ENCODE measurements around the gene HDAC10.

HDAC10 gene

DNA sequence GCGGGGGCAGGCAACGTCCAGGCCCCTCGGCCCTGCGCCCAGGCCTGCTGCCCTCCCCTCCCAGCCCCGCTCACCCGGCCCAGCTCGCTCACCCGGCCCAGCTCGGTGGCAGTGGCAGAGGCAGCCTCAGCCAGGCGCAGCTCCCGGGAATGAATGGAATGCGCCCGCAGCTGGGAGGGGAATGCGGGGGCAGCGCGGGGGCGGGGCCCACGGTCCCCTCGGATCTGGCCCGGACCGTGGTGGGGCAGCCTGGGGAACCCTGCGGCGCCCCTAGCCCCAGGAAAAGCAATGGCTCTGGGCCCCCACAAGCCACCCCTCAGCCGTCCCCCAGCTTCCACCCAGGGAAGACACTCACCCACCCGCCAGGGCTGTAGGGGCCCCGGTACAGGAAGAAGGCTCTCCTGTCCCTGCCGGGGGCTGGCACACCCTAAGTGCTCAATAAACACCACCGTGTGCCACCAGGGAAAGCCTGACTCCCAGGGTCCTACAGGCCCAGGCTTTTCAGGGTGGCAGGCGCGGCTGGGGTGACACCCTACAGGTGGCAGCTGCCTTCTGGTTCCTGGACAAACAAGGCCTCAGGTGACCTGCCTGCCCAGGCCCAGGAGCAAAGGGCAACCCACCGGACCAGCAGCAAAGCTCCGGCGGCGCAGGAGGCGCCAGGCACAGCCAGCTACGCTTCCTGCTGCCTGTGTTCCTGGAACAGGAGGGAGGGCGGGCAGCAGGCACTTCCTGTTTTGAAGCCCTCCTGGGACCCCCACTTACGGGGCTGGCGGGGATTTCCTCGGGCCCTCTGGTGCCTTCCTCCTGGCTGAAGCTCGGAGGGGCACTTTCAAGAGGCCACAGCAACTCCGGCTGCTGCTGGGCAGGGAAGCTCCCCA, 42.6 kb upstream of the HDAC10 start:
- Histone ChIP-seq H3K4me3 (replicated peaks; ENCODE audit: insufficient read depth, low read length) (no peak overlapping the region), H3K27me3 (ENCODE audit: insufficient read depth, poor library complexity, severe bottlenecking) (no peaks in the 10 kb centered on the region), H3K27ac (replicated peaks) (no peak overlapping the region)
- TF ChIP-seq GABPA (IDR thresholded peaks at IDR 0.05; ENCODE audit: low read depth) = no peak
- TF ChIP-seq SPI1 (IDR thresholded peaks at IDR 0.05; ENCODE audit: borderline replicate concordance, low read depth) = peak; percentile 39; the same call in 1 of the 2 replicates
- TF ChIP-seq, protein P1, sequence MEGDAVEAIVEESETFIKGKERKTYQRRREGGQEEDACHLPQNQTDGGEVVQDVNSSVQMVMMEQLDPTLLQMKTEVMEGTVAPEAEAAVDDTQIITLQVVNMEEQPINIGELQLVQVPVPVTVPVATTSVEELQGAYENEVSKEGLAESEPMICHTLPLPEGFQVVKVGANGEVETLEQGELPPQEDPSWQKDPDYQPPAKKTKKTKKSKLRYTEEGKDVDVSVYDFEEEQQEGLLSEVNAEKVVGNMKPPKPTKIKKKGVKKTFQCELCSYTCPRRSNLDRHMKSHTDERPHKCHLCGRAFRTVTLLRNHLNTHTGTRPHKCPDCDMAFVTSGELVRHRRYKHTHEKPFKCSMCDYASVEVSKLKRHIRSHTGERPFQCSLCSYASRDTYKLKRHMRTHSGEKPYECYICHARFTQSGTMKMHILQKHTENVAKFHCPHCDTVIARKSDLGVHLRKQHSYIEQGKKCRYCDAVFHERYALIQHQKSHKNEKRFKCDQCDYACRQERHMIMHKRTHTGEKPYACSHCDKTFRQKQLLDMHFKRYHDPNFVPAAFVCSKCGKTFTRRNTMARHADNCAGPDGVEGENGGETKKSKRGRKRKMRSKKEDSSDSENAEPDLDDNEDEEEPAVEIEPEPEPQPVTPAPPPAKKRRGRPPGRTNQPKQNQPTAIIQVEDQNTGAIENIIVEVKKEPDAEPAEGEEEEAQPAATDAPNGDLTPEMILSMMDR (IDR thresholded peaks at IDR 0.05; ENCODE audit: insufficient read depth, low read length) = no peak
- TF ChIP-seq, protein P2, sequence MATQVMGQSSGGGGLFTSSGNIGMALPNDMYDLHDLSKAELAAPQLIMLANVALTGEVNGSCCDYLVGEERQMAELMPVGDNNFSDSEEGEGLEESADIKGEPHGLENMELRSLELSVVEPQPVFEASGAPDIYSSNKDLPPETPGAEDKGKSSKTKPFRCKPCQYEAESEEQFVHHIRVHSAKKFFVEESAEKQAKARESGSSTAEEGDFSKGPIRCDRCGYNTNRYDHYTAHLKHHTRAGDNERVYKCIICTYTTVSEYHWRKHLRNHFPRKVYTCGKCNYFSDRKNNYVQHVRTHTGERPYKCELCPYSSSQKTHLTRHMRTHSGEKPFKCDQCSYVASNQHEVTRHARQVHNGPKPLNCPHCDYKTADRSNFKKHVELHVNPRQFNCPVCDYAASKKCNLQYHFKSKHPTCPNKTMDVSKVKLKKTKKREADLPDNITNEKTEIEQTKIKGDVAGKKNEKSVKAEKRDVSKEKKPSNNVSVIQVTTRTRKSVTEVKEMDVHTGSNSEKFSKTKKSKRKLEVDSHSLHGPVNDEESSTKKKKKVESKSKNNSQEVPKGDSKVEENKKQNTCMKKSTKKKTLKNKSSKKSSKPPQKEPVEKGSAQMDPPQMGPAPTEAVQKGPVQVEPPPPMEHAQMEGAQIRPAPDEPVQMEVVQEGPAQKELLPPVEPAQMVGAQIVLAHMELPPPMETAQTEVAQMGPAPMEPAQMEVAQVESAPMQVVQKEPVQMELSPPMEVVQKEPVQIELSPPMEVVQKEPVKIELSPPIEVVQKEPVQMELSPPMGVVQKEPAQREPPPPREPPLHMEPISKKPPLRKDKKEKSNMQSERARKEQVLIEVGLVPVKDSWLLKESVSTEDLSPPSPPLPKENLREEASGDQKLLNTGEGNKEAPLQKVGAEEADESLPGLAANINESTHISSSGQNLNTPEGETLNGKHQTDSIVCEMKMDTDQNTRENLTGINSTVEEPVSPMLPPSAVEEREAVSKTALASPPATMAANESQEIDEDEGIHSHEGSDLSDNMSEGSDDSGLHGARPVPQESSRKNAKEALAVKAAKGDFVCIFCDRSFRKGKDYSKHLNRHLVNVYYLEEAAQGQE (IDR thresholded peaks at IDR 0.05; ENCODE audit: insufficient replicate concordance, low read depth) = no peak
- DNase-seq (ENCODE audit: low read depth in 1 of 2, low spot score in 1 of 2) = no peak

DNA sequence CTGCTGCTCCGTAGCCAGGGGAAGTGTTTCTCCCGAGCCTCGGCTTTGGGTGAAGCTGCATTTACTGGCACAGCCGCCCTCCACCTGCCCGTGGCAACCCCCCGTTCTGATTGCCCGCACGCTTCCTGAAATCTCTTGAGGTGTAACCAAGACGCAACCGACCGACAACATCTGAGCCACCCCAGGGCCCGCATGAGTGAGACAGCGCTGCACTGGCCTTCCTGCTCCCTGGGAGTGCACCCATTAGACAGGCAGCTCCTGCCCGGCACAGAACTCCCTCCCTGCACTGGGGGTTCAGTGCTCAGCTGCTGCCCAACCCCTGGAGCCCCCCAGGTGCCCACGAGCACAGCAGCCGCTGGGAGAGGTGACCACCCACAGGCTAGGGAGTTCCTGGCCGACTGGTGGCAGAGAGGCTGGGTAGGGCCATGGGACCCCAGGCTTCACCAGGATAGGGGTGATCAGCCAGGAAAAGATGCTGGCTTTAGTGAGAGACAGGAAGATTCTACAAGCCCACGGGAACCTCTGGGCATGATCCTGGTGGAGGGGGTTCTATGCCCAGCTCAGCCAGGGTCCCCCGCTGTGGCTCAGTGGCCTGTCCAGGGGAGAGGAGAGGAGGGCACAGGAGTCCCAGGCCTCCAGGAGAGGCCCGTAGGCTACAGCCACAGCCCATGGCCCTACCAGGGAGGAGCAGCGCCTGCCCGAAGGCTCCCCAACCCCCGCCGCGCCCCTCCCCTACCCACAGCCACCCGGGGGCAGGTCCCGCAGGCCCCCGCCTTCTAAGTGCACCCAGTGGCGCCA, 41.8 kb upstream of the HDAC10 start:
- H3K4me3 ChIP-seq (replicated peaks; ENCODE audit: insufficient read depth, low read length) = no peak overlapping the region
- no peaks in the 10 kb centered on the region for H3K27me3 ChIP-seq (ENCODE audit: insufficient read depth, poor library complexity, severe bottlenecking)
- peak in 1 of 2 experiments; percentile 52 for DNase-seq (ENCODE audit: low read depth in 1 of 2, low spot score in 1 of 2)
- no peak overlapping the region for H3K27ac ChIP-seq (replicated peaks)
- TF ChIP-seq, protein P2 (IDR thresholded peaks at IDR 0.05; ENCODE audit: insufficient replicate concordance, low read depth) = no peak
- TF ChIP-seq SPI1 (IDR thresholded peaks at IDR 0.05; ENCODE audit: borderline replicate concordance, low read depth) = no peak
- TF ChIP-seq, protein P1 (IDR thresholded peaks at IDR 0.05; ENCODE audit: insufficient read depth, low read length) = no peak
- TF ChIP-seq GABPA (IDR thresholded peaks at IDR 0.05; ENCODE audit: low read depth) = no peak
- TF ChIP-seq POLR2AphosphoS5 (IDR thresholded peaks at IDR 0.05; ENCODE audit: low read depth) = no peak

DNA sequence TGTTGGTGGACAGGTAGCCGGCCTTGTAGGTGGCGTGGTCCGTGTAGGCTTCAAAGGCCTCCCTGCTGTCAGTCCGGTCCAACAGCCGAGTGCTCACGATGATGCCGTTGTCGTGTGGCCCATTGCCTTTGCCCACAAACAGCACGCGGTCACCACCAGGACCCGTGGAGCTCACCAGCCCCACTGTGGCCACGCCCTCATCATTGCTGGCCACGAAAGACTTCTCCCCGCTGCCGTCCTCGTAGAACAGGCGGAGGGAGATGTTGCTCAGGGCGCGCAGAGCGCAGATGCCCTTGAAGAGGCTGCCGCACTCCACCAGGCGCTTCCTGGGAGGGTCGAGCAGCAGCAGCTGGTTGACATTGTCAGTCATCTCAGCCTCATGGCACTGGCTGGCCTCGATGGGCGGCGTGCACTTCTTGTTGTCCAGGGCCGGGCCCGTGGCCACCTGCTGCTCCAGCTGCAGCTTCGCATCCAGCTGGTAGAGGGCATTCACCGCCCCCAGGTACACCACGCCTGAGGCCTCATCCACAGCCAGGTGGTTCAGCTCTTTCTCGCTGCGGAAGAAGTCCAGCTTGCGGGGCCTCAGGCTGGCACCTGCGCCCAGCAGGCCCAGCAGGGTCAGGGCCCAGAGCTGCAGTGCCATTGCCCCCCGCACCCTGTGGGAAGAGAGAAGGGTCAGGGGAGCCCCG, 39.0 kb upstream of the HDAC10 start:
- Histone ChIP-seq H3K27me3 (ENCODE audit: insufficient read depth, poor library complexity, severe bottlenecking) (no peaks in the 10 kb centered on the region), H3K27ac (replicated peaks) (no peak overlapping the region), H3K4me3 (replicated peaks; ENCODE audit: insufficient read depth, low read length) (no peak overlapping the region)
- DNase-seq (ENCODE audit: low read depth in 1 of 2, low spot score in 1 of 2) = no peak
- TF ChIP-seq, protein P1 (IDR thresholded peaks at IDR 0.05; ENCODE audit: insufficient read depth, low read length) = no peak
- no peak for TF ChIP-seq GABPA (IDR thresholded peaks at IDR 0.05; ENCODE audit: low read depth)
- TF ChIP-seq SPI1 (IDR thresholded peaks at IDR 0.05; ENCODE audit: borderline replicate concordance, low read depth) = no peak
- no peak for TF ChIP-seq POLR2AphosphoS5 (IDR thresholded peaks at IDR 0.05; ENCODE audit: low read depth)
- TF ChIP-seq, protein P2 (IDR thresholded peaks at IDR 0.05; ENCODE audit: insufficient replicate concordance, low read depth) = no peak
